Transverse colon (tissue), 4 donors: ENCODE measurements around the gene ASZ1.

Source experiments
- POLR2A ChIP-seq: fragments of 450-650 bp; IDR thresholded peaks from one replicate; pipeline ENCODE4 v1.6.1; 2016; ENCODE audit warnings: antibody characterized with exemption, mild to moderate bottlenecking, moderate library complexity
- POLR2AphosphoS5 ChIP-seq, 3 donors: sonication (generic); formaldehyde crosslinking; IDR thresholded peaks; one replicate each; pipeline ENCODE4 v1.6.1; 2016; ENCODE audit warnings: antibody characterized with exemption in 3 of 3
- TF ChIP-seq, protein P1 (sequence below), 5 experiments: fragments of 200-600 bp in 3 of 5; fragments of 450-650 bp in 2 of 5; sonication (generic) in 3 of 5; IDR thresholded peaks; 1 replicate in 2 of 5; 2 replicates in 3 of 5; pipeline ENCODE4 v1.5.1; 2016 to 2017; ENCODE audit warnings: antibody characterized with exemption in 5 of 5, inconsistent platforms in 3 of 5, mild to moderate bottlenecking in 2 of 5, moderate library complexity in 1 of 5

DNA sequence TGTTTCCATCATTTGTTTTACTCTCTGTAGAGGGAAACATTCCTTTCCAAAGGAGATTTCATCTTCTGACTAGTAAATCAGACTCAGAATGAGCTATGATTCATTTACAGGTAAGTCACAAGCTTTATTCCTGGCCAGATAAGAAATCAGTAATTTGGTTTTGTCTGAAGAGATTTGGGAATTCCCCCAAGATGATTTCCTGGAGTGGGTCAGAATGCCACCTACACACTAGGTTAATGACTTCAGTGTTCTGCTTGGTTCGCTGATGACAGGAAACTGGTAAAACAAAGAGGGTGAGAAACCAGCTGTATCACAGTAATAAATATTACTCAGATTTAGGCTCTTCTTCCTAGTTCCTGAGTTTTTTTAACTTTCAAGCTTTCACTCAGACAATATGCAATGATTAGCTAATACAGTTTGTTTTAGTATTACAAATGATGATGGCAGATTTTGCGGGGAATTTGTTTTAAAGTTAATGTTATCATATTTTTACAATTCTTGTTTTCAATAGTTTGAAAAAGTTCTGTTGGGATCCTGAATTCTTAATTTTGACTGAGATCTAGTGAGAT lies 8.3 kb upstream of the ASZ1 start:
- TF ChIP-seq, protein P1, sequence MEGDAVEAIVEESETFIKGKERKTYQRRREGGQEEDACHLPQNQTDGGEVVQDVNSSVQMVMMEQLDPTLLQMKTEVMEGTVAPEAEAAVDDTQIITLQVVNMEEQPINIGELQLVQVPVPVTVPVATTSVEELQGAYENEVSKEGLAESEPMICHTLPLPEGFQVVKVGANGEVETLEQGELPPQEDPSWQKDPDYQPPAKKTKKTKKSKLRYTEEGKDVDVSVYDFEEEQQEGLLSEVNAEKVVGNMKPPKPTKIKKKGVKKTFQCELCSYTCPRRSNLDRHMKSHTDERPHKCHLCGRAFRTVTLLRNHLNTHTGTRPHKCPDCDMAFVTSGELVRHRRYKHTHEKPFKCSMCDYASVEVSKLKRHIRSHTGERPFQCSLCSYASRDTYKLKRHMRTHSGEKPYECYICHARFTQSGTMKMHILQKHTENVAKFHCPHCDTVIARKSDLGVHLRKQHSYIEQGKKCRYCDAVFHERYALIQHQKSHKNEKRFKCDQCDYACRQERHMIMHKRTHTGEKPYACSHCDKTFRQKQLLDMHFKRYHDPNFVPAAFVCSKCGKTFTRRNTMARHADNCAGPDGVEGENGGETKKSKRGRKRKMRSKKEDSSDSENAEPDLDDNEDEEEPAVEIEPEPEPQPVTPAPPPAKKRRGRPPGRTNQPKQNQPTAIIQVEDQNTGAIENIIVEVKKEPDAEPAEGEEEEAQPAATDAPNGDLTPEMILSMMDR (IDR thresholded peaks at IDR 0.05), result no peak
- TF ChIP-seq POLR2A (no peak), POLR2AphosphoS5 (IDR thresholded peaks at IDR 0.05) (no peak)
